NCI-H524 treated with DMSO at 0.1 percent for 48 hours (cell line): ENCODE results near the gene MBOAT1.

Experiments
- DNase-seq: peaks from one replicate; lab custom pipeline; 2025; lab: John Stamatoyannopoulos, UW

Gene MBOAT1

DNA sequence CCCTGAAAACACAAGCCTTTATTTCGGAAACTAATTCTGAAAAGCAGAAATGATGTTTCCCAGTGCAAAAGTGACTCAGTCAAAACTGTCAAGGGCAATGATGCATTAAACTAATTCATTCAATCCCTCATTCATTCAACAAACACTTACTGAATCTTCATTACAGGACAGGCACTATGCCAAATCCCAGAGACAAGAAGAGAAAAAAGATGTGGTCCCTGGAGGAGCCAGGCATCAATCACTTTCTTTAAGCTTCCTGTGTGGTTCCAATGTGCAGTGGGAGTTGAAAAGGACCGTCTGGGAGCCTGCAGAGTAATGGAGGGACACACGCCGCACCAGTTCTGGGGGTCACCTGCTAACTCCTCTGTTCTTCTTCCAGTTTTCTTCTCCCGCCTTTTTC lies 113.1 kb downstream of the MBOAT1 start:
- no peak for DNase-seq

DNA sequence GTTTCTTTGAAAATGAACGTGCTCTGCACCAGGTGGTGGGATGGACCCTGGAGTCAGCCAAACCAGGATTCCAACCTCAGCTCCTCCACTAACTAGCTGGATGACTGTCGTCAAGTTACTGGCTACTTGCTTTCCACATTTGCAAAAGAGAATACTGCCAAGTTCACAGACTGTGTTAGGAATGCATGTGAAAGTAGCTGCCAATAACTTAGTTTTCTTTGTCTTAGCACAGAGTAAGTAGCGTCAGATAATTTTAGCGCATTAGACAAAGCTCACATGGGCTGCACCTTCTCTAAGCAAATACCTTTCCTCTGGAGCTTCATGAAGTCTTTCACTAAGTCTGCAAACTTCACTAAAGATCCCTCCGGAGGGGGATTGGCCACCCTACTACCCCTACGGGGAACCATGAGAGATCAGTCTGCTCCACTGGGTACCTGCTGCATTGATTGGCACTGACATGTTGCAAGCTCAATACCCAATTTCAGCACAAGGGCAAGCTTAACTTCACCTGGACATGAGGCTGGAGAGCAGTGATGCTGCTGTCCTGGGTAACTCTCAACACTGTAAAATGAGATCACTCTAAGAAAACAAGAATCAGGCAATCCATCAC lies 113.9 kb downstream of the MBOAT1 start:
- no peak for DNase-seq

DNA sequence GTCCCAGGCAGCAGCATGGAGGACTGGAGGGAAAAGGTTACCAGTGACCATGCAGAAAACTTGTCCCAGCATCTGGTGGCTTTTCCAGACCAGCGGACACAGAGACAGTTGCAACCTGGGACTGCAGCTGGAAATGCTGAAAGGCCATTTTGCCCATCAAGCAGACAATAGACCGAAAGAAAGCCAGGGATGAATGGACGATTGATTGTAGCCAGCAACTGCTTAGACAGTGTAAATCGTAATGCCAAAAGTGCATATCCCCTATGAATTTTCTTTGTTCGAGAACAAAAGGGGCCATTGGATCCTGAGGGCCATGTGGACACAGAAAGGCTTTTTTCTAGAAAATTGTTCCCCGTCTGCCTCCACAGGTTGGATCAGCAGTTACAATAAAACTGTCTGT lies 115.7 kb downstream of the MBOAT1 start:
- no peak for DNase-seq

DNA sequence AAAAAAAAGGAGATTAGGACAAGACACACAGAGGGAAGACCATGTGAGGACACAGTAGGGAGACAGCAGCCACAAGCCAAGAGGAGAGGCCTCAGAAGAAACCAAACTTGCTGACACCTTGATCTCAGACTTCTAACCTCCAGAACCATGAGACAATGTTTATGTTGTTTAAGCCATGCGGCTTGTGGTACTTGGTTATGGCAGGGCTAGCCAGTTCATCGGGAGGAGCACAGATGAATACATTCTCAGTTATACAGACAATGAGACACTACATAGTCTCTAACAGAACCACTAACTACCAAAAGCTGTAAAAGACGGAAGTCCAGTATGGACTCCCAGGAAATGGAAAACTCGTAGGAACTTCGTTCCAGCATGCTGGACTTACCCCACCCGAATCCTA lies 116.8 kb downstream of the MBOAT1 start:
- no peak for DNase-seq

DNA sequence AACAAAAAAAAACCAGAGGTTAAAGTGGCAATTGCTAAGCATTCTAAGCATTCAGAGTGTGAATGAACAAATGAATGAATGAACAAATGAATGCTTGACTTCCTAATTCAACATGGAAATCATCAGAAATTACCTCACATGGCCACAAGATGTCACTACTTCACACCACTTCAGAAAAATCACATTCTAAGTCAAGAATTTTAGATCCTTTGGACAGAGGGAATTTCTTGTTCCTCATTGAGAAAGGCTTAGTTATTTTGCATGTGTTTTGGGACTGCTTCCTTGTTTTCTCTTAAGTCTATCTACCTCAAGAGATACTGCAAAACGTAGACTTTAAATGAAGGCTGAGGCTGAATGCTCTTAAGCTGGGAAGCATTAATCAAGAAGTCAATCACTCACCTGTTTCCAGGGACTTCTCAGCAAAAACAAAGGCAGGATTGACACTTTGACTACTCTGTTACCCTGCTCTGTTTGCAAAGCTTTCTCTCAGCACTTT lies 120.2 kb downstream of the MBOAT1 start:
- DNase-seq: no peak

DNA sequence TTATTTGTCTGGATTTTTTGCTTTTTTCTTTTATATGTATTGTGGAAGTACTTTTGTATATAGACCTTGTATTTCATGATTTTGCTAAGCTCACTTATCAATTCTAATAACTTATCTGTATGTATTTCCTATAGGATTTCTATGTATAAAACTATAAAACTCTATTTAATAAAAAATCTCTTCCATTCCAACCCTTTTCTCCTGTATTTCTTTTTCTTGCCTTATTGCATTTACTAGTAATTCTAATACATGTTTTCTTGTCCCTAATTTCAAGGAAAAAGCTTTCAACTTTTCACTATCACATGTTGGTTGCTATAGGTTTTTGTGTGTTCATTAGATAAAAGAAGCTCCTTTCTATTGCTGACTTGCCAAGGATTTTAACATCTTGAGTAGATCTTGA lies 125.3 kb downstream of the MBOAT1 start:
- DNase-seq: no peak

DNA sequence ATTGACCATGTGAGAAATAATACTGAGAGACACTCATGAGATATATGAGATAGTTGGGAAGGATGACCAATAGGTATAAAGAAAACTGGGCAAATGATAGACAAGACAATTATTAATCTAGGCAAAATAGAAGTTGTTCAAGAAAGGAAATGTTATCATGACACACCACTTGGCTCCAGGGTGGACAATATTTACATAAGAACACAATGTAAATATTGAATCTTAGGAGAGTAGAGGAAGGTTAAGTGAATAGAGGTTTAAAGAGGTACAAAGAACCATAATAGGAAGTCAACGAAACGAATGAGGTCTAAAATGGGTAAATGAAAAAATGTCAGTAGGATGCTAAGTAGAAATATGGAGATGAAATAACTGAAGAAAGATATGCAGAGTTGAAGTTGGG lies 126.5 kb downstream of the MBOAT1 start:
- no peak for DNase-seq

DNA sequence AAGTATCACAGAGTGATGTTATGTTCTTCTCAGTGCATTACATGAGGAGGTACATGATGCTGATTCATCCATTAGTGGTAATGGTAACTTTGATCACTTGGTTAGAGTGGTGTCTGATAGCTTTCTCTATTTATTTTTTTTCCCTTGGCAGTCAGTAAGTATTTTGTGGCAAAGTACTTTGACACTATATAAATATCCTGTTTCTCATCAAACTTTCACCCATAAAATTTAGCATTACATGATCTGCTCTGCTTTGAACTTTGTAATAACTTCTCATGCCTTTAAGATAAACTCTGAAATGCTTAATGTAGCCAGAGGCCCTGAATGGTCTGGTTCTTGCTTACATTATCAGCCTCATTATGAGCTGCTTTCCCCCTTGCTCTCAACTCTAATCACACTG lies 127.9 kb downstream of the MBOAT1 start:
- DNase-seq: no peak

DNA sequence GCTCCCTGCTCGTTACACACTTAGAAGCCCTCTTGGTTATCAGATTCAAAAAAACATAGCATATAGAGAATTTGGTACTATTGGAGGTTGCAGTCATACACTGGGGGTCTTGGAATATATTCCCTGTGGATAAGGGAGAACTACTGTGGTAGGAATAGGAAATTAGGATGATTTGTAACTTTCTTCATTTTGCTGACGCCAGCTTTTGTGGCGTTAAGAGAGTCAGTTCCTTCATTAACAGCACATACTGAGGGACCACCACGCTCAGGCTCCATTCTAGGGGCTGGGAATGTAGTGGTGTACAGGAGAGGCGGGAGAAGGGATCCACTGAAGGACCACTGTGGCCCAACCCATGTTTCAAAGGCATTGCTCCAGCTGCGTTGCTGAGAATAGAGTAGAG lies 140.3 kb downstream of the MBOAT1 start:
- no peak for DNase-seq

DNA sequence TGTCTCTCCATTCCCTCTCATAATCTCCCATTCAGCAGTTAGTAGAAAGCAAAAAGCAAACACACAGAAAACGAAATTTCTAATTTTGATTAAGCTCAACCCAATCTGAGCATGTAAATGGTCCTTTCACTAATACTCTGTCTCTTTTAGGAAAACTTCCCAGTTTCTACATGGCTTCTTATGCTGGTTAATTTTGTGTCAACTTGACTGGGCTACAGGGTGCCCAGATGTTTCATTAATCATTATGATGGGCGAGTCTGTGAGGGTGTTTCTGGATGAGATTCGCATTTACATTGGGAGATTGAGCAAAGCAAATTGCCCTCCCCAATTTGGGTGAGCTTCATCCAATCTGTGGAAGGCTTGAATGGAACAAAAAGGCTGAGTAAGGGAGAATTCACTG lies 142.2 kb downstream of the MBOAT1 start:
- no peak for DNase-seq

DNA sequence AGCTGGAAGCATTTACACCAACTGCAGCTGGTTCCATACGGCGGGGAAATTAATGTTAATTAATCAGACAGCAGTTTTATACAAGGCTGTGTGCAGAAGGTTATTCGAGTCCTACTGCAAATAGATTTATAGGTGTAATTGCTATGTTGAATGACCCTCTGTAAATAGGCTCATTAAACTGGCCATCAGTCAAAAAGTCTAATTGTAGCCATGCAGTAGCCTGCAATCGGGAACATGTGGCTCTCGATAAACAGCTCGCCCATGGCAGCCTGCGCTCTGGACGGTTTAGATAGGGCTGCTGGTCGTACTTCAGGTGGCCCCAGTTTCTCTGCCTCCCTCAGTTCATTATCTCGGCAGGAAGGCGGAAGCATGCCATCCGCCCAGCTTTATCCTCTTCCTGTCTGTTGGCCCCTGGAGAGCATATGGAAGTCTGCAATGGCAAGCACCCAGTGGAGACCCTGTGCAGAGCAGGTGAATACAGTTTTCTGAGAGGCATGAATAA lies 143.2 kb downstream of the MBOAT1 start:
- no peak for DNase-seq

DNA sequence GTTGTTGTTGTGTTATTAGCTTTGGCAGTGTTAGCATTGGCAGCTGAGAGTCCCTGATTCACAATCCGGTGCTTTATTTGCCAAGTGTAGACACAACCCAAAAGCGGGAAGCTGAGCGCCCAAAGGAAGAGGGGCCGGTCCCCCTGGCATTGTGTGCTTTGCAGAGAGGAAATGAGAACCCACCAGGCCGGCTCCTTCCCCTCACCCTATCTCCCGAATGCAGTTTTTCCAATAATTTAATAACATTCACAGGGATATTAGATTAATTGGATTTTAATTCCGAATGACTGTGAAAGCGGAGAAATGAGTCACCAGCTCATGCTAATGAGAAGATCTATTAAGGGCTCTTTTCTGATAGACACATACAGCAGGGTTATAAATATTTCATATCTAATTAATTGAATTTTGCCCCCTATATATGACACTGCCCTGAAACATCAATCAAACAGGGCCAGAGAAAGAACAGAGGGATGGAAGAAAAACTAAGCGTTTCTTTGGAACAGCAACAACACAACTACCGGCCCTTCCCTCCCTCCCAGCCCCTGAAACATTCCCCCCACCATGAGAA lies 143.8 kb downstream of the MBOAT1 start:
- DNase-seq: no peak

DNA sequence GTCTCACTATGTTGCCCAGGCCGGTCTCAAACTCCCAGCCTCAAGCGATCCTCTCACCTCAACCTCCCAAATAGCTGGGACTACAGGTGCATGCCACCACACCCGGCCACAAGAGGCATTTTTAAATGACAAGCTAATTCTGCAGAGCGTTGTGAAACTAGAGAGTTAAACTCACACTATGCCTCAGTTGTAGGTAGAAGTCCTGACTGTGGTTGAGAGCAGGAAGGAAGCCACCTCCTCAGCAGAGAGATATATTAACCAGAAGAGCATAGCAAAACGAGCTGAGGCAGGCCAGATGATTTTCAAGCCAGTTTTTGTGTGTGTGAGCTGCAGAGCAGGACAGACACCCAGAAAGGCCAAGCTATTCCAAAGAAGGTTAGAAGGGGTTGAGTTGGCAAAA lies 150.3 kb downstream of the MBOAT1 start:
- DNase-seq: no peak

DNA sequence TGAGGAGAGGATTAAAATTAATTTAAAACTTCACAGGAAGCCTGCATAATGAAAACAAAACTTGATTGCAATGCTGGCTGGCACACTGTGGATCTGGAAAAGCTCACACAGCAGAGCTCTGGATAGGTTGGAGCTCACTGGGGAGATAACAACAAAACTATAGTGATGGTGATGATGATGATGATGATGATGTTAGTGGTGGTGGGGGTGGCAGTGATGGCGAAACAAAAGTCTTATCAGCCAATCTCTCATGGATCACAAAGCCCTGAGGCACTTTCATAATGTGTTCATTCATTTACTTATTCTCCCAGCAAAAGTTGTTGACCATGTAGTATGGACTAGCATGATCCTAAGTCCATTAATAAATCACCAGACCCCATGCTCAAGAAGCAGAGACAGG lies 152.0 kb downstream of the MBOAT1 start:
- no peak for DNase-seq

DNA sequence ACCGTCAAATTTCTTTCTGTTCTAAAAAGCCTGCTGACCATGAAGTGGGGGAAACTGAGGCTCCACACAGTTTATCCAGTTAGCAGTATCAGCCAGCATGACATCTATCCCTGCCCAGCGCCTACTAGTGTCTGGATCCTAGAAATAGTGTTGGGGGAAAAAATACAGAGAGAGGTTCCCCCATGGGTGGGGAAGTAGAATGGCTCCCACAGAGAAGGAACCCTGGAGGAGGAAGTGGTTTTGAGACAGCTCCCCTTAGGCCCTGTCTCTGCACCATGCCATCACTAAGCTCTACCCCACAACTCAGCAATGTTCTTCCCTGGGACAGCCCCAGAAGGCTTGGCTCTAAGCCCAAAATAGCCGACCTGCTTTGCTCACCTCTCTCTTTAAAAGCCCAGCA lies 153.4 kb downstream of the MBOAT1 start:
- DNase-seq: no peak

DNA sequence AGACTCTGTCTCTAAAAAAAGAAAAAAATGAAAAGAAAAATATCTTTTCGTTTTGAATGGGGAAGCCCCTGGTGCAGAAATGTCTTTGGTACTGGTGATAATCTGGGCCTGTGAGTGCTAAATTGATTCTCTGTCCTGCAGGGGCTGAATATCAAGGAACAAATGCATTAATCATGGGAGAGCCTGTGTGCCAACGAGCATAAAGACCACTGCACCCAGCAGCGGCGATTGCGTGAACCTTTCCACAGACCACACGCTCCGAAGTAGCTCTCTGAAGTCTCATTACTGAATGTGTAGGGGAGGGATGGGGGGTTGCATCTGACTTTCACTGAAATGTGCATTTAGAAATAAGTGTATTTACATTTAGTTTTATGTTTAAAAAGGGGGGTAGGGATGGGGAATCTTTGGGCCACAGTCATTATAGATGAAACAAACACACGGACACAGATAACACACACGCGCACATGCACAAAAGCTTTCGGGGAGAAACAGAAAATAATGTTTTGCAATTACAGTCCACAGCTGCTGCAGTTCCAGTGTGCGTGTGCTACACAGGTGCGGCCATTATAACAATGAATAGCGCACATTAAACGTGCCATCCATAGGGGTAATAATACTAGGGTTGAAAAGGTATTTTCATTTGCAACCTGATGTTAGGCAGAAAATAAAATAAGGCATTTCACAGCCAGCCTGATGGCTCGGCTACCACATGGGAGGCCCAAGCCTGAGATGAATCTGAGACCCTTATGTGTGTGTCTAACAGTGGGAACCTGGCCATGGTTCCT lies 154.0 kb downstream of the MBOAT1 start:
- DNase-seq: no peak

DNA sequence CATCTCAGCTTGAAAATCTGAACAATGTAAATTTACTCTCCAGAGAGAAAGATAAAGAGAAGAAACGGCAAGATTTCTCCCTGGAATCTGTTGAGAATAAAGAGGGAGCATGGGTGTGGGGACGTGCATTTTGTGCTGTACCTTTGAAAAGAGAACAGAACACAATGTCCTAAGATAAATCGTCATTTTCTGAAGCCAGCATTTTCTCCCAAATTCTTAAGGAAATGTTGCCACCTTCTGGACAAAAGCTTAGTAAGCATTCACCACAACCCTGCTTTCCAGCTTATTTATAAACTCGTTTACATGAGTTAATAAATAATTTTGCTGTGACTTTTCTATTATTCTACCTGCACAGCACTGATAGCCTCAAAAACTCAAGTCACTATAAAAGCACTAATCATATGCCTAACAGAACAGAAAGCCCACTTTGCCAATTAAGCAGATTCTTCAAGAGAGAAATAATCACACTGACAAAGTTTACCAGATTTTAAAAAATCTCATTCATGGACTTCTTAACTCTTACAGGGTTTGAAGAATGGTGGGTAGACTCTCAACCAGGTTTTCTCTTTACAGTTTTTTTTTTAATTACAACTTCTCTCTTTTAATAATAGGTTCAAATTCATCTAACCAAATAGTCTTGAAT lies 155.8 kb downstream of the MBOAT1 start:
- no peak for DNase-seq

DNA sequence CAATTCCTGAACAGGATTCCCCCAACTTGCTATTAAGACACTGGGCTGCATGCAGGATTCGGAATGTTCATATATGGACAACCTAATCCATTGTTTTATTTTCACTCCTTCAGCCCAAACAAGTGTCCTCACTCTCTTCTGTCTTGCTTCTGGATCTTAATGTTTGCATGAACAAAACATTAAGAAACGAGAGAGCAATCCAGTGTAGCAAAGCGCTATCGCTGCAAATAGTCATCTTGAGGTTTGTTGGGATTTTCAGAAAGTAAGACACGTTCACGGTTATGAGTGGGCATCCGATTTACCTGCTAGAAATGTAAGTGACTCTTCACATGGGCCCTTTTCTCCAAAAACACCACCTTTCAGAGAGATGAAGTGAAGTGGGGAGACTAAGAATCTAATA lies 156.4 kb downstream of the MBOAT1 start:
- no peak for DNase-seq
